Natural killer cell treated with Interleukin-12 subunit alpha and Interleukin-12 subunit beta and Interleukin-15 and Interleukin-18, amount 100 ng/mL, for 72 hours (primary cell): ENCODE data around the gene ATL3. TPM values are rescaled to one million over a fixed set of nuclear protein-coding genes. Genes with fewer than 3 reads are reported as not detected.
A peak's percentile ranks its signal among the peaks of the same experiment; 100 is the strongest.

ENCODE experiments used
- ATAC-seq, 2 donors: fragments of 150-1000 bp; cut with Tn5 transposase in 1 of 2; sonication (Bioruptor Pico), chemical (Tn5 transposase) in 1 of 2; 2 replicates each; pipeline ENCODE4 v1.10.0; 2021
- DNase-seq: peaks from one replicate; pipeline ENCODE4 v3.0.0; 2022; ENCODE audit warnings: low spot score
- H3K27ac Mint-ChIP-seq, 2 donors: 1 replicate in 1 of 2; 2 replicates in 1 of 2; pipeline ENCODE4 v1.8.0; 2022; ENCODE audit warnings: mixed read lengths in 2 of 2, mild to moderate bottlenecking in 1 of 2, moderate library complexity in 1 of 2
- H3K27me3 Mint-ChIP-seq, 2 donors: 1 replicate in 1 of 2; 2 replicates in 1 of 2; pipeline ENCODE4 v1.8.0; 2022; ENCODE audit warnings: mixed read lengths in 2 of 2
- H3K36me3 Mint-ChIP-seq: one replicate; pipeline ENCODE4 v1.8.0; 2022; ENCODE audit warnings: mixed read lengths
- H3K4me1 Mint-ChIP-seq, 2 donors: 1 replicate in 1 of 2; 2 replicates in 1 of 2; pipeline ENCODE4 v1.8.0; 2022; ENCODE audit warnings: low read depth in 2 of 2, mixed read lengths in 2 of 2, mild to moderate bottlenecking in 1 of 2
- H3K4me3 Mint-ChIP-seq: one replicate; pipeline ENCODE4 v1.8.0; 2022; ENCODE audit warnings: mixed read lengths
- H3K9me3 Mint-ChIP-seq: 2 replicates; pipeline ENCODE4 v1.8.0; 2022; ENCODE audit warnings: mixed read lengths
- total RNA-seq, 2 donors: library from RNA; stranded (reverse); gene quantifications; one replicate each; pipeline ENCODE4 v1.2.3, GENCODE V29; 2022

Gene ATL3
- total RNA-seq, 2 donors from 2014 or later, result 12.5 to 40.6 TPM

DNA sequence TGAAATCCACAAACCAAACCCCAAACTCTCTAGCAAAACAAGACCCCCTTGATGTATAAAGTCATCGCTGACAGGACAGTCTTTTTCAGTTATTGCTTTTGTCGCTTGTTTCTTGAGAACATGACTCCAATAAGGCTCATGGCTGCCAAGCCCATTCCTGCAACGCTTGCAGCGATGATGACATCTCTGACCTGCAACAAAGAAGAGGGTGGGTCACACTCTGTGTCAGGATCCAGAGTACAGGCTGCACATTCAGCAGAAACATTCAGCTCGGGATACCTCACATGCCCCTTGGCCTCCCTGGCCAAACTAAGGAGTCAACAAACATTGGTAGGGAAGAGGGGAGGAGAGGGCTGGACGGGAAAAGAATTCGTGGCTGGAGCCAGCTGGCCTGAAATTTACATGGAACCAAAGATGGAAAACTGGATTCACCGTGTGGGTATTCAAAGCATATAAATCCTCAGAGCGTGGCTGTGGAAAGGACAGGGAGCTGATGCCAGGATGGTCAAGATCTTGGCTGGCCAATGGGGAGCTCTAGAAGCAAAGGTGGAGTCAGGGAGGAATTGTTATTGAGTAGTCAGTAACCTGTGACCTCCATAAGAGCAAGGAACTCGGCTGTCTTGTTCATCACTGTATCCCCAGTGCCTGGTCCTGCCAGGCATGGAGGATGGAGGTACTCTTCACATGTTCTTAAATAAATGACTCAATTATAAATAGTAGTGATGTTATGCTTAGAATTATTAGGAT is 96.1 kb downstream of the ATL3 start:
- peak overlapping the region; percentile 87 for H3K4me3 Mint-ChIP-seq
- peaks cover 63 to 70% of the 10 kb centered on the region in 2 donors for H3K4me1 Mint-ChIP-seq
- H3K27ac Mint-ChIP-seq, result peak overlapping the region; percentile 92 to 97
- no peak for DNase-seq
- H3K36me3 Mint-ChIP-seq, result peaks cover 17% of the 10 kb centered on the region
- ATAC-seq, result peak in 1 of 2 donors; percentile 17
- no peaks in the 10 kb centered on the region for H3K27me3 Mint-ChIP-seq
- H3K9me3 Mint-ChIP-seq, result peaks cover 5% of the 10 kb centered on the region

Other genes starting within 250 kb of the ATL3 start
- under 1 TPM in 1 of 2 donors, not detected in 1; 0.36 TPM for gene PLAAT5, start 180.2 kb downstream of the ATL3 start, total RNA-seq
- gene LGALS12, start 165.3 kb downstream of the ATL3 start, total RNA-seq, result under 1 TPM in 1 of 2 donors, not detected in 1; 0.59 TPM
- 100 to 1,000 TPM in 1 of 2 donors, 10 to 100 TPM in 1; 42.5 to 193 TPM for gene PLAAT4, start 134.6 kb downstream of the ATL3 start, total RNA-seq
- 1 to 10 TPM in 1 of 2 donors, not detected in 1; 1.4 TPM for gene PLAAT2, start 108.0 kb downstream of the ATL3 start, total RNA-seq
- 10 to 100 TPM; 16.8 to 60.0 TPM for gene PLAAT3, start 56.9 kb downstream of the ATL3 start, total RNA-seq
- gene RTN3, start 10.1 kb upstream of the ATL3 start, total RNA-seq, result 10 to 100 TPM; 52.3 to 55.3 TPM
- gene ZFTA, start 97.4 kb upstream of the ATL3 start, total RNA-seq, result 1 to 10 TPM; 5.0 to 7.6 TPM
- 10 to 100 TPM; 34.3 to 65.1 TPM for gene SPINDOC, start 142.1 kb upstream of the ATL3 start, total RNA-seq
- gene MARK2, start 167.7 kb upstream of the ATL3 start, total RNA-seq, result 10 to 100 TPM; 54.9 to 68.5 TPM
- gene RCOR2, start 245.8 kb upstream of the ATL3 start, total RNA-seq, result not detected